Nucleus accumbens (tissue), 56 donors: ENCODE data around the gene DNAAF9.
A peak's percentile ranks its signal among the peaks of the same experiment; 100 is the strongest.
"Not testable (repeated sequence)": the region's sequence is repeated elsewhere in the genome, so short reads cannot be mapped to it uniquely, and the experiment has no call there.

ENCODE experiments used
- DNase-seq, 56 donors: peaks; one replicate each; lab custom pipeline; 2025; lab: John Stamatoyannopoulos, UW

The DNAAF9 gene

GRCh38 chr20:3407040-3407770, at the start of gene DNAAF9:
Gene DNAAF9 (minus strand): TSS chr20:3407669. CDS start chr20:3407557, 112 bp downstream.
- peak in 50 of 56 donors; percentile 18 to 82 (median 63) for DNase-seq

DNA sequence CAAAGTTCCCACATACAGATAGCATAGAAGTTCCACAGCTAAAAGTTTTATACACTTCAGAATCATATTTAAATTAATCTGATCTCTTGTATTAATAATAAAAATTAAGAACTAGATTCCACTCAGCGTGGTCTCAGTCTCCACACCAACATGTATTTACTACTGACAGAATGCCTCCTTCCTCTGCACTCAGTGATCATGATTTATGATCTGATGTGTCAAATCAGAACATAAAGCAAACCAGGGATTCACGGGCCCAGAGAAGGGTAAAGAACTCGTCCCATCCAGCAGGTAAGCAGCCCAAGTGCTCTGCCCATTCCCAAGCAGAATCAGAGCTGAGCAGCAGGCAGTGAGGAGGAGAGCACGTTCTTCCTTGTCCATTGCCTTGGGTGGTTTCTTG, 49.2 kb upstream of the DNAAF9 start:
- DNase-seq = no peak

DNA sequence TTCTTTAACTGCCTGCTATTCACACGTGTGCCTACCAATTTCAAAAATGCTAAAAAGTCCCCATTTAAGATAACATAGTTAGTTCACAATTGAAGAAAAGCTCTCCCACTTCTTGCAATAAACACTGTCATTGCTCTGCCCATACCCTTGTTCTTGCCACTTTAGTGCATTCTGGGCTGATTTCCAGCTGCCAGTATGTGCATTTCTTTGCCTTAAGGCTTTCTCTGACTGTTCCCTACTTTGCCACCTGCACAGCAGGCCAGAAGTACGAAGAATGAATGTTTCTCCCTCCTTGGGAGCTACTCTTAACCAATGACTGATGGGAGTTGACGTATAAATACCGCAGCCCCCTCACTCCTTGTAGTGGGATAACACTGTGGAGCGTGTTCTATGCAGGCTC, 47.4 kb upstream of the DNAAF9 start:
- DNase-seq = no peak

- no peak for DNase-seq
These were observed 45.2 kb upstream of the DNAAF9 start for GRCh38 chr20:3452690-3453089.

GRCh38 chr20:3452136-3452535, 44.7 kb upstream of the DNAAF9 start:
- no peak for DNase-seq

GRCh38 chr20:3449319-3449718, 41.9 kb upstream of the DNAAF9 start:
- no peak for DNase-seq

DNA sequence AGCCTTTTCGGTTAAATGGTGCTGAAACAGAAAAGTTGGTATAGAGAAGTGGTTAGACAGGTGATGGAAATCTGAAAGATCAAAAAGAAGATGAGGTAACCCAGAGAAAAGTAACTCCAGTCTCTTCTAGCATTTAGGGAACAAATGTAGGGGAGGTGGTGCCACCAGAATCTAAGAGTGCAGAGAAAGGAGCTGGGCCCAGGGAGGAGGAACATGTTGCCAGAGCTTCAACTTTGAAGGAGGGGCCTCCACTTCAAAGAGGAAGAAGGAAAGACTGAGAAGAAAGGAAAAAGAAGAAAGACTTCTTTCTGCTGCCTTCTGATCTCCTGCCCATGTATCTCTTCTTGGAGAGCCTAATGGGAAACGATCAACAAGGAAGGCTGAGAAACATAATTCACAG, 39.9 kb upstream of the DNAAF9 start:
- no peak for DNase-seq

GRCh38 chr20:3446779-3447178, 39.3 kb upstream of the DNAAF9 start:
- DNase-seq = no peak

- no peak for DNase-seq
These were observed 29.6 kb upstream of the DNAAF9 start for GRCh38 chr20:3436864-3437574.

GRCh38 chr20:3434232-3434631, 26.8 kb upstream of the DNAAF9 start:
- no peak for DNase-seq

GRCh38 chr20:3433744-3434143, 26.3 kb upstream of the DNAAF9 start:
- DNase-seq = no peak

GRCh38 chr20:3432844-3433243, 25.4 kb upstream of the DNAAF9 start:
- no peak for DNase-seq

GRCh38 chr20:3431109-3431508, 23.6 kb upstream of the DNAAF9 start:
- DNase-seq = no peak

DNA sequence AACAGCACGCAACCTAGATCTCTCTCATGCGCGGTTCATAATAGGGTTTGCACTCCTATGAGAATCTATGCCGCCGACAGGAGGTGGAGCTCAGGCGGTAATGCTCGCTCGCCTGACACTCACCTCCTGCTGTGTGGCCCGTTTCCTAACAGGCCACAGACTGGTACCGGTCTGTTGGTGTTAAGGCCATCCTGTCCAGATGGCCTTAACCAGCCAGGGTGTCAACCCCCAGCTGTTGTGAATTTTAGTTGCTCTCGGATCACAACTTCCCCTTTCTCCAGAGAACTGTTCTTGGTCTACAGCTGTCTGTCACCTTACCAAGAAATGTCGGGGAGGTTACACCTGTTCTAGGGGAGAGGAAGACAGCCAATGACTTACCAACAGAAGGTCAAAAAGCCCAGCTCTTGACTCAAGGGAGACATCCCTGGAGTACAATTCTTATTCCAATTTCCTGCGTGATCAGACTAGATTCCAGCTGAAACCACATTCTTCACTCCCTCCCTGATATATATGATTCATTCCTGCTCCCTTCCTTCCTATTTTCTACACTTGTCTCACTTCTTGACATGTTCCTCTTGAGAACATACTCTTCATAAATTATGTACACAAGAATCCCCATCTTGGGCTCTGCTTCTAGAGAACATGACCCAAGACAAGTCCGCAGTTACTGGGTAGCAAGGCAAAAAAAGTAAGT, 23.1 kb upstream of the DNAAF9 start:
- no peak for DNase-seq

GRCh38 chr20:3426766-3427165, 19.3 kb upstream of the DNAAF9 start:
- not testable (repeated sequence) for DNase-seq

DNA sequence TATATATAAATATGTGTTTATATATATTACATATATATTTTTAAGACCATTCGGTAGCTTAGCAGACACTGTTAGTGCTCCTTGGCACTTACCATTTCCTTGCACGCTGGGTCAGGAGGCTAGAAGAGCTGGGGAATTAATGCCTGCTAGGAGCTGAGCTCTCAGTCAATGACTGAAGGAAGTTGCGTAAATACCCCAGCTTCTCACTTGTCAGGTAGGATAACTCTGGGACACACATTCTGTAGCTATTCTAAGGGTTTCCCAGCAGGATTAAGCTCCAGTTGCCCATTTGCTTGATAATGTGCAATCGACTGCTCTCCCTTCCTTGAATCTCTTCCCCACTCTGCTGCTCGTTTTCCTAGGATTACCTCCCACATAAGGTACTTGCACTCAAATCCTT, 15.7 kb upstream of the DNAAF9 start:
- no peak for DNase-seq

- DNase-seq = no peak
These were observed 14.5 kb upstream of the DNAAF9 start for GRCh38 chr20:3421985-3422384.

DNA sequence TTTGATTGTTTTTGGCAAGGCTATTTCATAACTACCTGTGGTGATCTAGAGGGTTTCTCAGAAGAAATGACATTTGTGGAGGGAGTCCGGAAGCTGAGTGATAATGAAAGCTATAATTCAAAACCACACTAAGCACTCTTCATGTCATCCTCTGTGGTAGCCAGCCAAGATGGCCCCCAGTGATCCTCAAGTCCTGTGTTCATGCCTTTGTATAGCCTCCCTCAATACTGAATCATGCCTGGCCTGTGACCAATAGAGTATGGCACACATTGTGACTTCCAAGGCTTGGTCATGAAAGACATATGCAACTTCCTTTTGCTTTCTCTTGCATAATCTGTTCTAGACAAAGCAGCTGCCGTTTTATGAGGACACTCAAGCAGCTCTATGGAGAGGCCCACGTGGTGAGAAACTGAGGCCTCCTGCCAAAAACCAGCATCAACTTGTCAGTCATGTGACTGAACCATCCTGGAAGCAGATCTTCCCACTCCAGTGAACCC, 12.8 kb upstream of the DNAAF9 start:
- DNase-seq = peak in 18 of 56 donors; percentile 0 to 49 (median 9)

DNA sequence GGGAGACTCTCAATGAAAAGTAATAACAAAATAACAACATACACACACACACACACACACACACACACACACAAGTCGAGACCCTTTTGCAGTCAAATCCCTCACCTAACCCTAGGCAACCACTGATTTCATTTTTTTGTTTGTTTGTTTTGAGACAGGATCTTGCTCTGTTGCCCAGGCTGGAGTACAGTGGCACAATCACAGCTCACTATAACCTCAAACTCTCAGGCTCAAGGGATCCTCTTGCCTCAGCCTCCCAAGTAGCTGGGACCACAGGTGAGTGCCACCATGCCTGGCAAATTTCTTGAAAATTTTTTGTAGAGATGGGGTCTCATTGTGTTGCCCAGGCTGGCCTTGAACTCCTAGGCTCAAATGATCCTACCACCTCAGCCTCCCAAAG, 10.7 kb upstream of the DNAAF9 start:
- DNase-seq = not testable (repeated sequence)

DNA sequence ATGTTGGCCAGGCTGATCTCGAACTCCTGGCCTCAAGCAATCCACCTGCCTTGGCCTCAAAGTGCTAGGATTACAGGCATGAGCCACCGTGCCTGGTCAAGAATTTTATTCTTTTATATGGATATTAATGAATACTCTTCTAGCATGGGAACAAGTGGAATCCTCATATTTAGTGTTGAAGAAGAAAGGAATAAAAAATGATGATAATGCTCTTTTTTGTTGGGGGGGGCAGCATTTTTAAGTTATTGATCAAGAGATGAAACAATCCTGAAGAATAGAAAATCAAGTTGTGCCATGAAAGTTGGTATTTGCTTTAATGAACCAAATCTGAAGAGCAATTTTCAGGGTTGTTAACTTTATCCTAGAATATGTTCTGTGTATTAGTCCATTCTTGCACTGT, 6.7 kb upstream of the DNAAF9 start:
- no peak for DNase-seq

GRCh38 chr20:3413393-3413889, 6.0 kb upstream of the DNAAF9 start:
- no peak for DNase-seq
